Middle frontal gyrus (tissue), 1 donor: ENCODE measurements around the gene RSRC1.
"Not testable (repeated sequence)": the region's sequence is repeated elsewhere in the genome, so short reads cannot be mapped to it uniquely, and the experiment has no call there.

Experiments
- DNase-seq: peaks from one replicate; pipeline ENCODE4 v3.0.0-alpha.2; 2015; ENCODE audit warnings: low spot score; ENCODE audit errors: extremely low spot score

Gene RSRC1

DNA sequence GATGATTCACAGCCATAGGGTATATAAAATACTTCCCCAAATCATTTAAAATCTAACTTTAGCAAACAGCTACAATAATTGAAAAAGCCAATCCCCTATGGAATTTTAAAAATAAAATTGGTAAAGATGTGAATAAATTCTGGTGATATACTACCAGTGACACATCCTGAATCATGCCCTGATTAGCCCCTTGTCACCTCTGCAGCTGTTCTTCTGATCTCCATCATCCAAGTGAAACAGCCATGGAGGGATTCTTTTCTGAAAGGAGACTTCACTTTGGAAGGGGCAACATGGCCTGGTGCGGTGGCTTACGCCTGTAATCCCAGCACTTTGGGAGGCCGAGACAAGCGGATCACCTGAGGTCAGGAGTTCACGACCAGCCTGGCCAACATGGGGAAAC, 345.5 kb downstream of the RSRC1 start:
- DNase-seq = no peak

DNA sequence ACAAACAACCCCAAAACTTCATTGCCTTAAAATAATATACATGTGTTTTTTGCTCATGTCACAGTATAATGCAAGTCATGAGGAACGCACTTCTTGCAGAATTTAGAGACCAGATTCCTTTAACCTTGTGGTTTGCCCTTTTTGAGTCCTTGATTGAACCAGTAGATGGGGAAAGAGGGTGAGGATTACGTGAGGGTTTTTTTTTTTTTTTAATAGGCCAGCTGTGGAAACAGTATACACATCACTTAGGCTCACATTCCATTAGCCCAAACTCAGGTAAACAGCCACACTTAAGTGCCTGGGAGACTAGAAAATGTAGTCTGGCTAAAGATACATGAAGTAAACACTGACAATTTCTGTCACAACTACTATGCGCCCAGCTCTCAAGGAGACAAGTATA, 346.2 kb downstream of the RSRC1 start:
- no peak for DNase-seq

DNA sequence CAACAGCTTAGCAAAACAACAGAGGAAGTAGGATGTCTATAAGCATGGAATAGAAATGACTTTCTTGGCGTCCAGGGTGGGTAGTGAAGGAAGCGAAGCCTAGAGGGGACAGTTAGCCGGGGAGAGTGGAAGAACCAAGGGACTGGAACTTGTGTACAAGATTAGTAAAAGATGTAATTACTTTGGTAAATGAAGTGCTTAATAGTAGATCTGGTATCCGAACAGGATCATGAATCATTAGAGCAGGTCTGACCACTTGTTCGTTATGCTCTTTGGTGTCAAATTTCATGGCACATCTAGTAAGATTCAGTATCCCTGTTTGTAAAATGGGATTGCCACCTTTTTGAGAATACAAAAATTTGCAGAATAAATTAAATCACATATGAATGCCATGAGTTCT, 348.6 kb downstream of the RSRC1 start:
- DNase-seq = no peak

DNA sequence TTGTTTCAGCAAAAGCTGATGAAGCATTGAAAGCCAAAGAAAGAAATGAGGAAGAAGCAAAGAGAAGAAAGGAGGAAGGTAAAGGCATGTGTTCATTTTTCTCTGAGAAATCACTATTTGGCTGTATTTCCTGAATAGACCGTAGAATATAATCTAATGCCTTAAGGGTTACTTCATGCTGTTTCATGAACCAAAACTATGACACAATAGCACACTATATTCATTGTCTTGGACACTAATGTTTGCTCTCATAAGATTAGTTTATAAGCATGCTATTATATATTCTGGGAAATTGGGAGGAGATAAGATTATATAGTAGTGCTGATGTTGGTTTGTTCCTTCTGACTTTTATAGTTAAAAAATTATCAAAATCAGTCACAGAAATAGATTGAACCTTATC, 351.0 kb downstream of the RSRC1 start:
- DNase-seq = no peak

DNA sequence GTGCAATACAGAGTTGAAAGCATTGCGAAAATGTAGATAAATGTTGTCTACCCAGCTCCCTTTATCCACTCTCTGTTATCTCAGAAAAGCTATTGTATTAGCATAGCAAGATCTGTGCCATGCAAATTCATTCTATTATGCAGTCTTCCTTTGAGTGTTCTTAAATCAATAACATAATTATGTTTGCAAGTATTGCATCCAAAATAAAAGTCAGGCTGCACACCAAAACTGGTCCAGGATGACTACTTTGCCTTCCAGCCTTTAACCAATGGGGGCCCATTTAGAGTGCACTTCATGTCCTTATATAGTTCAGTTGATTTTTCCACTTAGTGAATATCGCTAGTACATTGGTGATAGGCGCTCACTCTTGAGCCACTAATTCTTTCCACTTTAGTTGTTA, 353.7 kb downstream of the RSRC1 start:
- no peak for DNase-seq

DNA sequence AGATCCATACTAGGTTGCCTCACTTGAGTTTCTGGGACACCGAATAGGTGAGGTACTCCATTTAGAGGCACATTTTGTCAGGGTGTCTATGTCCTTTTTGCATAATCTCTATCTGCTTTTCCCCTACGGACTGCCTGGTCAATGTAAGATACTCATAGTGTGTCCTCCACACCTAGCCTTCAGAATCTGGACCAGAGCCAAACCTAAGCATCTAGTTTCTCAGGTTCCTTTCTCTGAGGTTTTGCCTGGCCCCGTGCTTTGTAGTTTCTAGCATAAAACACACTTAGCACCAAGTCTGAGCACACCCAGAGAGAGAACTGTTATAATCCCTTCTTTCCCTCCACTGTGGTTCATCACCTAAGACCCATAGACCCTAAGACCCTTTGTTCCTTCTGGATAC, 355.2 kb downstream of the RSRC1 start:
- DNase-seq = no peak

DNA sequence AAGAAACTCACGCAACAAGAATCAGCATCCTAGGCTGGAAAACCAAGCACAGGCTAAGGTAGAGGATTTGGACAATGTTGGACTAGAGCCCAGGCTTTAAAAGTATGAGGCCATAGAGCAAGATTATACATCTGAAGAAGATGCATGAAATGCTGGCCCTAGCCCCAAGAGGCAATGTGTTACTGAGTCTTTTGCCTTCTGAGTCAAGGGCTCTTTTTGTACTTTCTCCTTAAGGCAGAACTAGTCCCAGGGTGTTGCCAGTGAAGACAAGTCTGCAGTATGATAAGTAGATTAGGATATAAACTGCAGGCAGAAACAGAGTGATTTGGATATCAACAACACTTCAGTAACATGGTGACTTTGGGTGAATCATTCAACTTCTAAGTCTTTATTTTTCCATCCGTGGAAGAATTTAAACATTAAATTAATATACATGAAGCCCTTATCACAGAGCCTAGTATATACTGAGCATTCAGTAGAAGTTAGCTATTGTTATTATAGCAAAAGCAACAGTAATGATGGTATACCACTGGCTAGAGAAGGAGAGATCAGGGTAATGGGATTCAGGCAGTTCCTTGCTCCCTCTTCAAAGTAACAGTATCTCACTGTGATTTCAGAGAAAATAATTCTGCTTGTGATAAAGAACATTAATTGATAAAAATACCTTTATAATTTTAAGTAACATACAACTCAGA, 361.2 kb downstream of the RSRC1 start:
- DNase-seq = no peak

DNA sequence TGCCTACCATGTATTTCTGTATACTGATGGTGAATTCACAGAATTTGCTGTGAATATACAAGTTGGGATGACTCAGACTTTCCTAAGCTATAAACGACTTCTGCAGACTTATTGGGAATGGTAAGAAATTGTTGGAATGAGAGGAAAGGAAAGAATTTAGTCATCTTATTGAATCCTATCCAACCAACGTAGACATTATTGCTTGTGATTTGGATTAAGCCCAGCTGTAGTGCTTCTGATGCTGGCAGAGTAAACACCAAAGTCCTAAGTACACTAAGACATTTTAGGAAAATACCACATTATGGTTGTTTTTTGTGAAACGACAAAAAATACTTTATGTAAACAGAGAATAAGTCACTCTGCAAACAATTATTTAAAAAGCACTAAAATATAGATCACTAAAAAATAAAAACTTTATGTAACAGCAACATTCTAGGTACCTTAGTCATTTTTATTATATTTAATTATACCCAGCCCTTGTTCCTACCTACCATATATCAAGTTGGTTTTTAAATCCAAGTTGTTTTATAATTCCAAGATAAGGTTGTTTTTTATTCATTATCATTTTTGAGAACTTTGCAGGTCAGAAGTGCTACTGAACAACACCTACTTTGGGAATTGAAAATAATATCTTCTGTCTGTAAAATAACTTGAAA, 361.9 kb downstream of the RSRC1 start:
- no peak for DNase-seq

DNA sequence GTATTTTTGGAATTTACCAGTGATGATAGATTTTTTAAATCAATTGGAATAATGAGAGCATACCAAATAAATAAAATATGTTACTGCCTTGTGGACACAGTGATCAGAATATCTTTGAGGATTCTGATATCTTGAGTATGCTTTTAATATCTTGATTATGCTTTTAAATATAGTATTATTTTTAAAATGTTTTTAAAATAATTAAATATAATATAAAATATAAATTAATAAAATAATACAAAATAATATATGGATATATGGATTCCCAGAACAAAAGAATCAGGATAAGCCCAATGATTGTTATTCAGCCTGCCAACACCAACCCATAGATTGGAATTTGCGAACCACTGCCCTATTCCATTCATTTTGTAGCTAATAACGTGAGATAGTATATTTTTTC, 369.2 kb downstream of the RSRC1 start:
- no peak for DNase-seq

DNA sequence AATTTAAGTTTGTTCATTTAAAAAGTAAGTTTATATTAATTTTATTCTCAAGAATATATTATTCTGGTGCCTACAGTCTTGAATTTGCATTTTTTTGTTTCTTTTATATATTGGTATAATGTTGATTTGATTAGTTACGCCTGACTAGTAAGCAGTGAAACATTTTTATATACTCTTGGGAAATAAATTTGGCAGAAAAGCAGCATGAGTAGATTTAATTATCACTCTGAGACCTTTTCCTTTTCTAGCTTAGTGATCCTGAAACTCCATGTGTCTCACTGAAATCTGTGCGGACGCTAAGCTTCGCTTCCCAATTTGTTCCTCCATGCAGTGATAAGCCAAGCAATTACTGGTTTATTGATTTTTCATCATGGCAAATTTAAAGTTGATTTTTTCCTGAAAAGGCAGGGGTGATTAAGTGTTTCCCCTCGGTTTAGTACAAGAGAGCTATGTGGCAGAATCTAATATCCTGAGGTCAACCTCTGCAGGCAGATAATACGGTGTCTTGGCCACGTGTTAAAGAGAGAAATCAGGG, 373.9 kb downstream of the RSRC1 start:
- DNase-seq = no peak

DNA sequence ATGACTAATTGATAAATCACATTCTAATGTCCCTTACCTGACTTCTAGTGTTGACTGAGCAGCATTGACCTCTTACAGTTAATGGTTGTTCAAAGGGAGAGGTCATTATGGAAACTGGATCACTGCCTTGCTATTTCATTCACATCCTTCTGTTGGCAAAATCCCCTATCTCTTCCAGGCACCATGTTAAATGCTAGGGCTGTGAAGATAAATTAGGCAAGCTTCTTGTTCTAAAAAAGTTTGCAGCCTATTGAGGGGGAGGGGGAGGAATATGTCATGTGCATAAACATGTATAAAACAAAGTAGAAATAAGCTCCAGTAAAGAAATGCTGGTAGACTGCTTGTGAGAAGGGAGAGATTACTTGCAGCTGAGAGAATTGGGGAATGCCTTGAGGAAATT, 376.3 kb downstream of the RSRC1 start:
- no peak for DNase-seq

DNA sequence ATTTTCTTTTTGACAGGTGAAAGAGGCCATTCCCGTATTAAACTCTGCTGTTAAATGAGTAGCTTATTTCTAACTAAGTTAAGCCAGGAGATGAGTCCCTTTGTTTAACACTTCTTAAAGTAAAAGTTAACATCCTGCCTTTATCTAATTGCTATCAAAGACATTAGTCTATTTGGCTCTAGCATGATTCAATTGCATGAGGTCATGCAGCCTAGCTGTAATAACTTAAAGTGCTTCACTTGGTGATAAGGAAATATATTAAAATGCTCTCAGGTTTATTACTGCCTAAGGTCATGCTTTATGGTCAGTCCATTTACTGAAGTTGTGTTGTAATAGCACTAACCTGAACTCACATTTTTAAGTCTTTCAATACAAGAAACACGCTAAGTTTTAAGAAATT, 378.8 kb downstream of the RSRC1 start:
- no peak for DNase-seq

DNA sequence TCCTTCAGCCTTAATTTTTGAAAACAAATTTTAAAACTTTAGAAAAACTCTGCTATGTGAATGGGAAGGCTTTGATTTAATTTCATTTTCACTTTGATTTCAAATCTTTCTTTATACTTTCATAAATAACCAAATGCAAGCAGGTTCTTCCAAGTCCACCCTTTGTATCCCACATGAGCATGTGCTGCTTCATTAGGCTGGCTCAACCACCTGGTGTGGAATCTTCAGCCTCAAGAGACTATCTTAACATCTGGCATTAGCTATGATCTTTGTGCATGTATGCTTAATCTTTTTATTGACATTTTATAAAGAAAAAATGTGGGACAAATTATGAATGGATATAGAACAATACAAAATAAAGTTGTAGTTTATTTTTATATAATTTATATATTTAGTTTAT, 379.3 kb downstream of the RSRC1 start:
- DNase-seq = no peak

DNA sequence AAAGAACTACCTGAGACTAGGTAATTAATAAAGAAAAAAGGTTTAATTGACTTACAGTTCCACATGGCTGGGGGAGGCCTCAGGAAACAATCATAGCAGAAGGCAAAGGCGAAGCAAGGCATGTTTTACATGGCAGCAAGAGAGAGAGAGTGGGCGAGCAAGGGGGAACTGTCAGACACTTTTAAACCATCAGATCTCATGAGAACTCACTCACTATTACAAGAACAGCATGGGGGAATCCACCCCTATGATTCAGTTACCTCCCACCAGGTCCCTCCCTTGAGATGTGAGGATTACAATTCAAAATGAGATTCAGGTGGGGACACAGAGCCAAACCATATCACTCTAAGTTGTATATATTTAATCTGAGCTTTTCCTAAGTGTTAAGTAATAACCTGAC, 382.1 kb downstream of the RSRC1 start:
- no peak for DNase-seq

DNA sequence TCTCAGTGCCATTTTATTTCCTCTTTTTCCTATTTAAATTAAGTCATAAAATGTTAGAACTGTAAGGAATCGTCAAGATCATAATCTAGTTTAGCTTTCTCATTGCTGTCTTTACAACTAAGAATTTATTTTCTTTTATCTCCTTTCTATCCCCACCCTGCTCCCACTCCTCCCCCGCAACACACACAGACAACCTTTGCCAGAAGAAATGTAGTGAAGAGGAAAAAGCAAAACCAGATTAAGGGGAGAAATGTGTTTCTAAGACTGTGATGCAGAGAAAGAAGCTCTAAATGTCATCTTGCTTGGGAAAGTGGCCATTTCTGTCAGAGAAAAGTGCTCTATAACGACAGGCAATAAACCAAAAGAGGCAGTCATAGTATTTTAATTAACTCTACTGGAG, 382.8 kb downstream of the RSRC1 start:
- no peak for DNase-seq

DNA sequence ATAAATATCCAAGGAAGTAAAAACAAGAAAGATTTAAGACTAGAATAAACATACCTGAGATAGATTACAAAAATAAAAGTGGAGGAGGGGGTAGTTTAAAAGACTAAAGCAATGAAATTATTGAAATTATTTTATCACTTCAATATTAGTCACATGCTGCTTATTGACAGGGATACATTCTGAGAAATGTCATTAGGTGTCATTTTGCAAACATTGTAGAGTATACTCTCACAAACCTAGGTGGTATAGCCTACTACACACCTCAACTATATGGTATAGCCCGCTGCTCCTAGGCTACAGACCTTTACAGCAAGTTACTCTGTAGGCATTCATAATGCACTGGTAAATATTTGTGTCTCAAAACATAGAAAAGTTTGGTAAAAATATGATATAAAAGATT, 384.0 kb downstream of the RSRC1 start:
- DNase-seq = no peak

DNA sequence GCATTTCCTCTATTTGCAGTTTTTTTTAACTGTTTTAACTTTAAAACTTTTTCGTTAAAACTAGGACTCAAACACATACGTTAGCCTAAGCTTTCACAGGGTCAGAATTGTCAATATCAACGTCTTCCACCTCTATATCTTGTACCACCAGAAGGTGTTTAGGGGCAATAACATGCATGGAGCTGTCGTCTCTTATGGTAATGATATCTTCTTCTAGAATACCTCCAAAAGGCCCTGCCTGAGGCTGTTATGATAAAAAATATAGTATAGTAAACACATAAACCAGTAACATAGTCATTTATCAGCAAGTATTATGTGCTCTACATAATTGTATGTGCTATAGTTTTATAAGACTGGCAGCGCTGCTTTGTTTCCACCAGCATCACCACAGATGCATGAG, 384.8 kb downstream of the RSRC1 start:
- no peak for DNase-seq

DNA sequence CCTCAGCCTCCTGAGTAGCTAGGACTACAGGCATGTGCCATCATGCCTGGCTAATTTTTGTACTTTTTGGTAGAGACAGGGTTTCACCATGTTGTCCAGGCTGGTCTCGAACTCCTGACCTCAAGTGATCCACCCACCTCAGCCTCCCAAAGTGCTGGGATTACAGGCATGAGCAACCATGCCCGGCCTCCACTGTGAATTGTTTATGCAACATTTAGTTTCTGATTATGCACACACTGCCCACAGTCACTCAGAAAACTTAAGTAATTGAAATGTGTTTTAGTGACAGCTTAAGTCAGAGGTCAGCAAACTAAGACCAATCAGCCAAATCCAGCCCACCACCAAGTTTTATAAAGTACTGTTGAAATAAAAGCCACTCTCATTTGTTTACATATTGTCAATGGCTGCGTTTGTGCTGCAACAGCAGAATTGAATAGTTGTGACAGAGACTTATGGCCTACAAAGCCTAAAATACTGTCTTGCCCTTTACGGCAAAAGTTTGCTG, 385.6 kb downstream of the RSRC1 start:
- not testable (repeated sequence) for DNase-seq

DNA sequence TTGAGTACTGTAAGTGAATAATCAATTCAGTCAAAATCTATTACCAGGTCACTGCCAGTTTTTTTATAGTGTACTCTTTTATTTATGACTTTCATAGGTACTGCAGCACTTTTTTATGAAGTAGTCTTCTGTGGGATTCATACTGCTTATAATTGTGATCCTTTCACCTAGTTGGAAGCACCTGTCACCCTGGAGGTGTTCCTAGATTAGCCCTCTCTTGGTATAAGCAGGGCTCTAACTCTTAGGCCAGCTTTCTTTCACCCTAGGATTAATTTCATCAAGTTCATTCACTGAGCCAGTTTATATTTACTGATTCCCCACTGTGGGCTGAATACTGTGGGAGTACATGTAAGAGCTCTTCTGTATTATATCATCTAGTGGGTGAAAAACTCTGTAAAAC, 395.2 kb downstream of the RSRC1 start:
- DNase-seq = no peak

DNA sequence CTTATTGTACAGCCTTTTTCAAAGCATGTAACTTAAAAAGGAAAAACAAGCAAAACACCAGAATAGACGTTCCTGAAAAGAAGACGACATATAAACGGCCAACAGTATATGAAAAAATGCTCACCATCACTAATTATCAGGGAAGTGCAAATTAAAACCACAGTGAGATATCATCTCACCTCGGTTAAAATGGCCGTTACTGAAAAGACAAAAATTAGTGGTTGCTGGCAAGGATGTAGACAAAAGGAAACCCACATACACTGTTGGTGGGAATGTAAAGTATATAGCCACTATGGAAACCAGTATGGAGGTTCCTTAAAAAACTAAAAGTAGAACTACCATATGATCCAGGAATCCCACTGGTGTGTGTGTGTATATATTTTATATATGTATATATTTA, 396.6 kb downstream of the RSRC1 start:
- DNase-seq = no peak

DNA sequence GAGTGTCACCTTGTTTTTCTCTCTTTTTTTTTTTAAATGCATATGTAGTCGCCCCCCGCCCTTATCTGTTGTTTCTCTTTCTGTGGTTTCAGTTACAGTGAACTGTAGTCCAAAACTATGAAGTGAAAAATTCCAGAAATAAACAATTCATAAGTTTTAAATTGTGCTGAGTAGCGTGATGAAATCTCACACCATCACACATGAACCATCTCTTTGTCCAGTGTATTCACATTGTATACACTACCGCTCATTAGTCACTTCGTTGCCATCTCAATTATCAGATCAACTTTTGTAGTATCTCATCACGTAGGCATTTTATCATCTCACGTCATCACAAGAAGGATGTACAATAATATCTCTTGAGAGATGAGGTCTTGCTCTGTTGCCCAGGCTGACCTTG, 398.6 kb downstream of the RSRC1 start:
- DNase-seq = no peak

DNA sequence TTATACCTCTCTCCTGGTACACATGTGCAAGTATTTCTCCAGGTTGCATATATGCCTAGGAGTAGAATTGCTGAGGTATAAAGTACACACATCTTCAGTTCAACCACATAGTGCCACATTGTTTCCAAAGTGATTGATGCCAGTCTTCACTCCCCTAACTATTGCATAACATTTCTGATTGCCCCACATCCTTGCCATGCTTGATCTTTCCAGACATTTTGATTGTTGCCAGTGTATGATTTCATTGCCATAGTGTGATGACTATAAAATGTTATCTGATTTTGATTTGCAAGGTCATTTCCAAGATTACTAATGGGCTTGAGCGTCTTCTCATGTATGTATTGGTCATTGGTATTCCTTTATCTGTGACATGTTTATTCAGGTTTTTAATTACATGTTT, 400.0 kb downstream of the RSRC1 start:
- no peak for DNase-seq

DNA sequence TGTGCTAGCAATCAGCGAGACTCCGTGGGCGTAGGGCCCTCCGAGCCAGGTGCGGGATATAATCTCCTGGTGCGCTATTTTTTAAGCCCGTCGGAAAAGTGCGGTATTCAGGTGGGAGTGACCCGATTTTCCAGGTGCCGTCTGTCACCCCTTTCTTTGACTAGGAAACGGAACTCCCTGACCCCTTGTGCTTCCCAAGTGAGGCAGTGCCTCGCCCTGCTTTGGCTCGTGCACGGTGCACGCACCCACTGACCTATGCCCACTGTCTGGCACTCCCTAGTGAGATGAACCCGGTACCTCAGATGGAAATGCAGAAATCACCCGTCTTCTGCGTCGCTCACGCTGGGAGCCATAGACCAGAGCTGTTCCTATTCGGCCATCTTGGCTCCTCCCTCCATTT, 406.8 kb downstream of the RSRC1 start:
- DNase-seq = not testable (repeated sequence)
